GM19463 (cell line): ENCODE data around the gene VPS33B.
"Not testable (repeated sequence)": the region's sequence is repeated elsewhere in the genome, so short reads cannot be mapped to it uniquely, and the experiment has no call there.

Source experiments
- ATAC-seq: cut with Tn5 transposase; IDR thresholded peaks from one replicate; pipeline ENCODE4 v1.9.1; 2021; ENCODE audit warnings: mild to moderate bottlenecking, moderate library complexity; ENCODE audit not compliant: unreplicated experiment

Gene VPS33B

GRCh38 chr15:91022075-91022831, at the start of gene VPS33B:
TSS of gene VPS33B (minus strand) at chr15:91022594. CDS start at chr15:91022249, 345 bp downstream.
- ATAC-seq, result peak; percentile 59

DNA sequence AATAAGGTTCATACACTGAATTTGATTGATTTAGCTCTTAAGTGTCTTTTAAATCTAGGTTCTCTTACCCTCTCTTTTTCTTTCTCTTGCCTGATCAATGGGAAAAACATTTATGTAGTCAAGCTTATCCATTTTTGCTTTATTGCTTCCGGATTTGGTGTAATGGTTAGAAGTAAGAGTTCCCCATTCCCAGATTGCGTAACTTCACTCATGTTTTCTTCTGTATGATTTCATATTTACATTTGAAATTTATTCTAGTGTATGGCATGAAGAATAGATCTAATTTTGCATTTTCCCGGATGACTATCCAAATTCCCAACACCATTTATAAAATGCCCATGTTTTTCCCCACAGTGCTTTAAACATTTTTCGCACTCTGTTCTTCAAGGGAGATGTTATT, 49.8 kb upstream of the VPS33B start:
- no peak for ATAC-seq

GRCh38 chr15:91070872-91071271, 48.5 kb upstream of the VPS33B start:
- ATAC-seq, result no peak

- ATAC-seq, result no peak
These were observed 46.6 kb upstream of the VPS33B start for GRCh38 chr15:91068966-91069365.

GRCh38 chr15:91068436-91068835, 46.0 kb upstream of the VPS33B start:
- no peak for ATAC-seq

- ATAC-seq, result no peak
These were observed 44.6 kb upstream of the VPS33B start for GRCh38 chr15:91067036-91067435.

GRCh38 chr15:91065505-91065904, 43.1 kb upstream of the VPS33B start:
- no peak for ATAC-seq

DNA sequence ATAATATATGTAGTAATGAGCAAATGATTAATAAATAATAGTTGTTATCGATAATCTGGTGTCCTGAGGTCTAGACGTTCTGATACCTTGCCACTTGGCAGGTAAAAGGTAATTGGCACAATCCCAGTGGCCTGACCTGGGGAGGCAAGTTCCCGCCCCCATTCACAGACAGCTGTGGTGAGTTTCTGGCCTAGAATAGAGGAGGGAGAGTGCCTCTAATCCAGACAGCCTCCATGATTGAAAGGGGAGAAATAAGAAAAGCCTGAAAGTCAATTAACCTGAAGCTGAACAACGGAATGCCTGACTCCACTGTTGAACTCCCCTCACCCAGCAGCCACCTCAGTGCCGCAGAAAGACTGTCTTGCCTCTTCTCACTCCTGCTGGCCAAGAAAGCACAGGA, 39.6 kb upstream of the VPS33B start:
- ATAC-seq, result no peak

- ATAC-seq, result no peak
These were observed 38.8 kb upstream of the VPS33B start for GRCh38 chr15:91061230-91061629.

- peak; percentile 54 for ATAC-seq
These were observed 33.3 kb upstream of the VPS33B start for GRCh38 chr15:91055548-91056331.

DNA sequence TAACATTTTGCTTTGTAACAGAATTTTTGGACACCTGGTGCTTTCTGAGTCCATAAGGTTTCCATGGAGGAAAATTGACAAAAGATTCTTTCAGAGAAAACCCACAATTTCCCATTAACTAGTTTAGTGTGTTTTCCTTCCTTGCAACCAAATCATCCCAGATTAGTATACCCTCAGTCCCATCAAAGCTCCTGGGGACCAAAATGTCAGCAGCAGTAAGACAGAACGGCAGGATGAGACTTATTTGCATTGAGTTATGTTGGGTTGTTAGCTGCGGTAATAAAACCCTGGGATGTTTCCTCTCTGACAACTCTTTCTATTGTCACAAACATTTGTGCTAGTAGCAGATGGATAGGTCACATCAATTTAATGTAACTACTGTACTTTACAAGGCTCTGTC, 32.4 kb upstream of the VPS33B start:
- ATAC-seq, result no peak

GRCh38 chr15:91051248-91051647, 28.9 kb upstream of the VPS33B start:
- ATAC-seq, result no peak

DNA sequence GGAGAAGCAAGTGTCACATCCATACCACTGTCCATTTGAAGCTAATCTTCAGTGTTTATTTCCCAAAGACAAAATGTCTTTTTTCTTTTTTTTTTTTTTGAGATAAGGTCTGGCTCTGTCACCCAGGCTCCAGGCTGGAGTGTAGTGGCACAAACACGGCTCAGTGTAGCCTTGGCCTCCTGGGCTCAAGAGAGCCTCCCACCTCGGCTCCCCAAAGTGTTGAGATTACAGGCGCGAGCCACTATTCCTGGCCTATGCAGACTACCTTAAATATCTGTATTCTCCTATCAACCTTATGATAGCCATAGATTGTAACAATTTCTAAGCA, 27.7 kb upstream of the VPS33B start:
- ATAC-seq, result no peak

GRCh38 chr15:91049378-91050127, 27.2 kb upstream of the VPS33B start:
- ATAC-seq, result peak; percentile 76

GRCh38 chr15:91047545-91048199, 25.3 kb upstream of the VPS33B start:
- ATAC-seq, result no peak

- not testable (repeated sequence) for ATAC-seq
These were observed 23.7 kb upstream of the VPS33B start for GRCh38 chr15:91046056-91046455.

DNA sequence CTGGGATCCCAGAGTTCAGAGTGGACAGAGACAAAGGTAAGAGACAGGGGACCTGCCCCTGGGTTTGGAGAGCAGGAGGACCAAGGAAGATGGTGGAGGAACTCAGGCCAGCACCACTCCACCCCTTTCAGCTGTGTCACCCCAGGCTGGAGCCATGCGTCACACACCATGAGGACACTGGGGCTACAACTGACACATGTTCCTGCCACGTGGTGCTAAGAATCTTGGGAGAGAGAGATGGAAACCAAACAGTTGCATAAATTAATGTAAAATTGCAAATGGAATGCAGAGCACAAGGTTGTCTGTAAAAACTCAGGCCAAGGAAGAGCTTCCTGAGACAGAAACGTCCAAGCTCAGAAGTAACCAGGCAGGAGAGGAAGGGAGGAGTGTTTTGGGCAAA, 22.7 kb upstream of the VPS33B start:
- ATAC-seq, result no peak

- ATAC-seq, result no peak
These were observed 20.9 kb upstream of the VPS33B start for GRCh38 chr15:91043202-91043874.

DNA sequence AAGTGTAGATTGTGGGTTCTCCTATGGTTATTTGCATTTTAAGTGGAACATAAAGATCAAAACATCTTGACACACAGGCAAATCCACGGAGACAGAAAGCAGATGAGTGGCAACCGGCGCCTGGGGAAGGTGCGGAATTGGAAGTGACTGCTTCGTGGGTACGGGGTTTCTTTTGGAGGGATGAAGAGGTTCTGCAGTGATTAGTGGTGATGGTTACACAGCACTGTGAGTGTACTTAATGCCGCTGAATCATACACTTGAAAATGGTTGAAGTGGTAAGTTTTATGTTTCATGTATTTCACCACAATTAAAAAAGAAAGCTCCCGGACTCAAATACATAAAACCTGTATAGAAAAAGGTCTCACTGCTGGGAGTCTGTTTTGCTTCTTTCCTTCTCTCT, 18.5 kb upstream of the VPS33B start:
- ATAC-seq, result no peak

- ATAC-seq, result no peak
These were observed 17.6 kb upstream of the VPS33B start for GRCh38 chr15:91039996-91040395.
